Prostate gland (tissue), 2 donors: ENCODE results near the gene NUTF2.

ENCODE experiments used
- POLR2A ChIP-seq: fragments of 450-650 bp; IDR thresholded peaks from one replicate; pipeline ENCODE4 v1.6.1; 2016; ENCODE audit warnings: antibody characterized with exemption, mild to moderate bottlenecking
- TF ChIP-seq, protein P1 (sequence below), 4 experiments: fragments of 200-600 bp in 2 of 4; fragments of 450-650 bp in 2 of 4; sonication (generic) in 2 of 4; IDR thresholded peaks; 1 replicate in 3 of 4; 2 replicates in 1 of 4; pipeline ENCODE4 v1.5.1; 2016 to 2019; ENCODE audit warnings: antibody characterized with exemption in 4 of 4, mild to moderate bottlenecking in 2 of 4, moderate library complexity in 2 of 4

DNA sequence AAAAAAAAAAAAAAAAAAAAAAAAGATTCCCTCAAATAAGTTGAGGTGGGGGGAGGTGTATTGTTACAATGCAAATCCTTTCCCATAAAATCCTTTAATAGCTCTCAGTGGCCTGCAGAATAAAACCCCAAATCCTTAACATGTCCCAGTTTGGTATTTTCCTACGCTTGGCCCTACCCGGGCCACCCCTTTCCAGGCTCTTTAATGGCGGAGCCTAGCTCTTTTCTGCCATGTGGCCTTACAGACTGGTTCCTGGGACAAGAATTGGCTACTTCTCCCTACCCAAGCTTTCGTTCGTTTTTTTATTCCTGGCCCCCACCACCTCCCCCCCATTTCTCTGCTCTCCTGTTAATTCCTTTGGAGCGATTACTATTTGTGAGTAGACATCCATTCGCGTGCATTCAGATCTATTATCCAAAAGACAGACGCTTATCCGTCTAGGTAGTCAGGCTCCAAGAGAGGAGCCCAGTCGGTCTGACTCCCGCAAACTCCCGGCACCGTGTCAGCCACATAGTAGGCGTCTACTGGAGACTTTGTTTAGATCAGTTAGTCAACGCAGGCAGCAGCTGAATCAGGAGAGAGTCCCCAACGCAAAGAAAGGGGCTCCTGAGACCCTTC is 5.4 kb upstream of the NUTF2 start:
- no peak for TF ChIP-seq POLR2A
- TF ChIP-seq, protein P1, sequence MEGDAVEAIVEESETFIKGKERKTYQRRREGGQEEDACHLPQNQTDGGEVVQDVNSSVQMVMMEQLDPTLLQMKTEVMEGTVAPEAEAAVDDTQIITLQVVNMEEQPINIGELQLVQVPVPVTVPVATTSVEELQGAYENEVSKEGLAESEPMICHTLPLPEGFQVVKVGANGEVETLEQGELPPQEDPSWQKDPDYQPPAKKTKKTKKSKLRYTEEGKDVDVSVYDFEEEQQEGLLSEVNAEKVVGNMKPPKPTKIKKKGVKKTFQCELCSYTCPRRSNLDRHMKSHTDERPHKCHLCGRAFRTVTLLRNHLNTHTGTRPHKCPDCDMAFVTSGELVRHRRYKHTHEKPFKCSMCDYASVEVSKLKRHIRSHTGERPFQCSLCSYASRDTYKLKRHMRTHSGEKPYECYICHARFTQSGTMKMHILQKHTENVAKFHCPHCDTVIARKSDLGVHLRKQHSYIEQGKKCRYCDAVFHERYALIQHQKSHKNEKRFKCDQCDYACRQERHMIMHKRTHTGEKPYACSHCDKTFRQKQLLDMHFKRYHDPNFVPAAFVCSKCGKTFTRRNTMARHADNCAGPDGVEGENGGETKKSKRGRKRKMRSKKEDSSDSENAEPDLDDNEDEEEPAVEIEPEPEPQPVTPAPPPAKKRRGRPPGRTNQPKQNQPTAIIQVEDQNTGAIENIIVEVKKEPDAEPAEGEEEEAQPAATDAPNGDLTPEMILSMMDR (IDR thresholded peaks at IDR 0.05) = no peak
